ENCODE measurements around the gene THSD4.

DNA sequence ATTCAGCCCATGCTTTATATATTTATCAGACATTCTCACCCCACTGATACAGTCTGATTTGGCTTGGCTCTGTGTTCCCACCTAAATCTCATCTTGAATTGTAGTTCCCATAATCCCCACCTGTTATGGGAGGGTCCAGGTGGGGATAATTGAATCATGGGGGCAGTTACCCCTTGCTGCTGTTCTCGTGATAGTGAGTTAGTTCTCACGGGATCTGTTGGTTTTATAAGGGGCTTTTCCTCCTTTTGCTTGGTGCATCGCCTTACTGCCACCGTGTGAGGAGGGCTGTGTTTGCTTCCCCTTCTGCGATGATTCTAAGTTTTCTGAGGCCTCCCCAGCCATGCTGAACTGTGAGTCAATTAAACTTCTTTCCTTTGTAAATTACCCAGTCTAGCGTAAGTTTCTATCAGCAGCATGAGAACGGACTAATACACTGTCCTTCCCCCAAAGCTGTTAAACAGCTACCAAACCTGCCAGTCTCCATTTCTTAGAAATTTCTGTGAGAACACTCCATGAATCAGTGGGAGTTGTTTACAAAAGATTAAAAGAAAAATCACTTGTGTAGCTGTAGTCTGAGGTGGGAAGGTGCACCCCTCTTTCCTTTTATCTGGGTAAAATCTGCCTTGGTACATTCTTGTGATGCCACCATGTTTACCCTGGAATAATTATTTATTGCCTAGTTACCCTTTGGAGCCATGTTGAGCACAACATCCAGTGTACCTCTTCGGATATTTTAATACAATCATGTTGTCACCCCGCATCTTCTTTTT lies 160.5 kb downstream of the THSD4 start:
- TF ChIP-seq, protein P1, sequence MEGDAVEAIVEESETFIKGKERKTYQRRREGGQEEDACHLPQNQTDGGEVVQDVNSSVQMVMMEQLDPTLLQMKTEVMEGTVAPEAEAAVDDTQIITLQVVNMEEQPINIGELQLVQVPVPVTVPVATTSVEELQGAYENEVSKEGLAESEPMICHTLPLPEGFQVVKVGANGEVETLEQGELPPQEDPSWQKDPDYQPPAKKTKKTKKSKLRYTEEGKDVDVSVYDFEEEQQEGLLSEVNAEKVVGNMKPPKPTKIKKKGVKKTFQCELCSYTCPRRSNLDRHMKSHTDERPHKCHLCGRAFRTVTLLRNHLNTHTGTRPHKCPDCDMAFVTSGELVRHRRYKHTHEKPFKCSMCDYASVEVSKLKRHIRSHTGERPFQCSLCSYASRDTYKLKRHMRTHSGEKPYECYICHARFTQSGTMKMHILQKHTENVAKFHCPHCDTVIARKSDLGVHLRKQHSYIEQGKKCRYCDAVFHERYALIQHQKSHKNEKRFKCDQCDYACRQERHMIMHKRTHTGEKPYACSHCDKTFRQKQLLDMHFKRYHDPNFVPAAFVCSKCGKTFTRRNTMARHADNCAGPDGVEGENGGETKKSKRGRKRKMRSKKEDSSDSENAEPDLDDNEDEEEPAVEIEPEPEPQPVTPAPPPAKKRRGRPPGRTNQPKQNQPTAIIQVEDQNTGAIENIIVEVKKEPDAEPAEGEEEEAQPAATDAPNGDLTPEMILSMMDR (conservative IDR thresholded peaks at IDR 0.05 in 1 of 2, IDR thresholded peaks at IDR 0.05 in 1 of 2; ENCODE audit: extremely low read depth in 1 of 2, insufficient read depth in 1 of 2, low read depth in 1 of 2, low read length in 2 of 2), result no peak
- TF ChIP-seq EZH2 (IDR thresholded peaks at IDR 0.05; ENCODE audit: borderline replicate concordance, low read length), result no peak
